Esophagus squamous epithelium (tissue), 4 donors: ENCODE results near the gene HOXD13.

ENCODE experiments used
- POLR2A ChIP-seq, 4 donors: fragments of 450-650 bp; IDR thresholded peaks; one replicate each; pipeline ENCODE4 v1.6.1; 2017; ENCODE audit warnings: antibody characterized with exemption in 4 of 4, mild to moderate bottlenecking in 4 of 4, moderate library complexity in 3 of 4
- TF ChIP-seq, protein P1 (sequence below), 6 experiments: fragments of 450-650 bp in 4 of 6; fragments of 200-600 bp in 2 of 6; sonication (generic) in 2 of 6; IDR thresholded peaks; one replicate each; pipeline ENCODE4 v1.5.1; 2016 to 2019; ENCODE audit warnings: antibody characterized with exemption in 6 of 6, mild to moderate bottlenecking in 4 of 6, moderate library complexity in 4 of 6

DNA sequence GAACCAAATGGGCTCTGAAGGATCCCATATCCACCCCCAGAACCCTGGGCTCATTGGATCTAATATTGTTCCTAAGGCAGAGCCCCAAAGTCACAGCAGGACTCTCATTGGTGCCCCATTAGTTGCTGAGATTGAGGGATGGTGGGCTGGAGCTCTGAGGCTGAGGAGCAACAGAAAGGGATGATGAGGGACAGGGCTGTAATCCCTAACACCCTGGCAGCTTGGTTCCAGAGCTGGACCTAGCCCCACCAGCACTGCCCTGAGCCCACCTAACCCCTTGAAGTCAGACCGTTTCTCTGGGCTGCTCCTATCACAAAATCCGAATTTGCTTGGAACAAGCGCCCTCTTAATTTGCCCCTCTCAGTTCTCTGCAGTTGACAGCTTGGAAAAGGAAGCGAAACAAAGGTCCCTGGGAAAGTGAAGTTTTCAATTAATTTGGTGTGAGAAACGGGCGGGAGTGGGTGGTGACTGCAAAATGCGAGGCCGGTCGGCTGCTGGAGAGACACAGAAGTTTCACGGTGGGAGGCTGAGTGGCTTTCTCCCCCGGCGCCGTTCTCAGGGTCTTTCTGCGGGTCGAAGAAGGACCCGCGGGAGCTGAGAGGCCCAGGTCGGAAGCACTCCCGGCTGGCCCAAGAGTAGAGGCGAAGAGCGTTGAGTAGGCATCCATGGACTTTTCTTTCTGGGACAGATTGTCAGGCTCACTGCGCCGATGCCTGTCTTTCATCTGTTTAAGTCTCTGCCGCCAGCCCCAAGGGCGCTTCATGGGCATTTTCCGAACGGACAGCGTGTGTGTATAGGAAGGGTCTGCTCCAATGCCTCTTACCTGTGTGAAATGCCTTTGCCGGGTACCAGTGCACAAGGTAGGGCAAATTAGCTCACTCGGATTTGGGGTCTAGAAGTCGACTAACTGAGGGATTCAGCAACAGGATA, 927 bp upstream of the HOXD13 start:
- no peak for TF ChIP-seq POLR2A (IDR thresholded peaks at IDR 0.05)
- TF ChIP-seq, protein P1, sequence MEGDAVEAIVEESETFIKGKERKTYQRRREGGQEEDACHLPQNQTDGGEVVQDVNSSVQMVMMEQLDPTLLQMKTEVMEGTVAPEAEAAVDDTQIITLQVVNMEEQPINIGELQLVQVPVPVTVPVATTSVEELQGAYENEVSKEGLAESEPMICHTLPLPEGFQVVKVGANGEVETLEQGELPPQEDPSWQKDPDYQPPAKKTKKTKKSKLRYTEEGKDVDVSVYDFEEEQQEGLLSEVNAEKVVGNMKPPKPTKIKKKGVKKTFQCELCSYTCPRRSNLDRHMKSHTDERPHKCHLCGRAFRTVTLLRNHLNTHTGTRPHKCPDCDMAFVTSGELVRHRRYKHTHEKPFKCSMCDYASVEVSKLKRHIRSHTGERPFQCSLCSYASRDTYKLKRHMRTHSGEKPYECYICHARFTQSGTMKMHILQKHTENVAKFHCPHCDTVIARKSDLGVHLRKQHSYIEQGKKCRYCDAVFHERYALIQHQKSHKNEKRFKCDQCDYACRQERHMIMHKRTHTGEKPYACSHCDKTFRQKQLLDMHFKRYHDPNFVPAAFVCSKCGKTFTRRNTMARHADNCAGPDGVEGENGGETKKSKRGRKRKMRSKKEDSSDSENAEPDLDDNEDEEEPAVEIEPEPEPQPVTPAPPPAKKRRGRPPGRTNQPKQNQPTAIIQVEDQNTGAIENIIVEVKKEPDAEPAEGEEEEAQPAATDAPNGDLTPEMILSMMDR (IDR thresholded peaks at IDR 0.05) = no peak
